ENCODE results near the gene SLC38A8.

The SLC38A8 gene

DNA sequence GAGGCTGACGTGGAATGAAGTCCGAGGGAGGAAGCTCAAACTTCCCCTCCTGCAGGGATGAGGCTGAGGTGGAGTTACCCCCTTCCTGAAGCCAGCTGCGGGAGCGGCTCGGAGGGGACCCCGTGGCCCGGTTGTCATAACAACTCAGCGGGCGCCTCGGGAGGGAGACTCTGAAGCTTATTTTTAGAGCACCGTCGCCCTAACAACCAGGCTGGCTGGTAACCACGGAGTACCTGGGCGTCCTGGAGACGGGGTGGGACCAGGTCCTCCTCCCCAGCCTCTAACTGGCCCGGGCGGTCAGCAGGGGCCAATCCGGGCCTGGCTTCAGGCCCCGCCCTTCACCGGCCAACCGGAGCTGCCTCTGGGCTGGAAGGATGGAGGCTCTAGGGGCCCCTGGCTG lies 46.8 kb downstream of the SLC38A8 start:
- H3K4me1 ChIP-seq (ENCODE audit: control insufficient read depth, insufficient read depth, low read length): no peaks in the 10 kb centered on the region
- H3K36me3 ChIP-seq (ENCODE audit: control insufficient read depth, insufficient read depth, low read length): no peaks in the 10 kb centered on the region
- no peak overlapping the region for H3K4me3 ChIP-seq (ENCODE audit: low read length)
- H3K27me3 ChIP-seq (ENCODE audit: control insufficient read depth, insufficient read depth, low read length): no peaks in the 10 kb centered on the region
- no peak overlapping the region for H3K9ac ChIP-seq (ENCODE audit: low read length)
- H3K27ac ChIP-seq (ENCODE audit: low read depth, low read length): no peak overlapping the region

DNA sequence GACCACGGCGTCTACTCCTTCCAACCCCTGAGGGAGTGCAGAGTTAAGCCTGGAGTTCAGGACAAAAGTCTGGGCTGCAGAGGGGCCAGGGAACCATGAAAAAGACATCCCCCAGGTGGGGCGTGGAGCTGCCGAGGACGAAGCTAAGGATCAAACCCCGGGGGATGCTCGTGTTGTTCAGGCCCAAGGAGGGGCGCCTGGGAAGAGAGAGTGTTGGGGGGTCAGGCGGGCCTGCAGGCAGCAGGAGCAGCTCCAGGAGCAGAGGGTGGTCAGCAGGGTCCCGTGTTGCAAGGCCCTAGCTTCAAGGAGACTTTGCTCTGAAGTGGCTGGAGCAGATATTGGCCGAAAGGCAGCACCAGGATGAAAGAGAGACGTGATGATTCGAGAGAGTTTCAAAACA lies 47.9 kb downstream of the SLC38A8 start:
- H3K27ac ChIP-seq (ENCODE audit: low read depth, low read length): no peak overlapping the region
- no peaks in the 10 kb centered on the region for H3K36me3 ChIP-seq (ENCODE audit: control insufficient read depth, insufficient read depth, low read length)
- no peak overlapping the region for H3K9ac ChIP-seq (ENCODE audit: low read length)
- no peak overlapping the region for H3K4me3 ChIP-seq (ENCODE audit: low read length)
- no peaks in the 10 kb centered on the region for H3K27me3 ChIP-seq (ENCODE audit: control insufficient read depth, insufficient read depth, low read length)
- no peaks in the 10 kb centered on the region for H3K4me1 ChIP-seq (ENCODE audit: control insufficient read depth, insufficient read depth, low read length)

DNA sequence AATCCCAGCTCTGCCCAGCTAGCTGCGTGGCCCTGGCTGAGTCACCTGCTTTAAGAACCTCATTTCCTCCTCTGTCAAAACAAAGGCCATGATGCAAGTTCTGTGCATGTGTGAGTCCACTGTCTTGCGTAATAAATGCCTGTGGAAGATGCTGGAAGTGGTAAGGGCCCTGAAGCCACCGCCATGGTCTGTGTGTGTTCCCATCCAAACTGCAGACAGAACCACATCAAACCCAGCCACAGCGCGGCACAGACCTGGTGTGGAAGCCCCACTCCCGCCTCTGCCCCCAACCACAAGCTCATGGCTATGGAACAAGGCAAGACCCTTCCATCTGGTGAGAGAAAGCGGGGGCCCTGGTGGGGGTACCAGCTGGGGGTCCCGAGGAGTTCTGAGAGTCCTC lies 48.5 kb downstream of the SLC38A8 start:
- Histone ChIP-seq H3K27me3 (ENCODE audit: control insufficient read depth, insufficient read depth, low read length) (peaks cover 3% of the 10 kb centered on the region), H3K9ac (ENCODE audit: low read length) (no peak overlapping the region), H3K4me3 (ENCODE audit: low read length) (no peak overlapping the region), H3K4me1 (ENCODE audit: control insufficient read depth, insufficient read depth, low read length) (no peaks in the 10 kb centered on the region), H3K36me3 (ENCODE audit: control insufficient read depth, insufficient read depth, low read length) (no peaks in the 10 kb centered on the region), H3K27ac (ENCODE audit: low read depth, low read length) (no peak overlapping the region)

DNA sequence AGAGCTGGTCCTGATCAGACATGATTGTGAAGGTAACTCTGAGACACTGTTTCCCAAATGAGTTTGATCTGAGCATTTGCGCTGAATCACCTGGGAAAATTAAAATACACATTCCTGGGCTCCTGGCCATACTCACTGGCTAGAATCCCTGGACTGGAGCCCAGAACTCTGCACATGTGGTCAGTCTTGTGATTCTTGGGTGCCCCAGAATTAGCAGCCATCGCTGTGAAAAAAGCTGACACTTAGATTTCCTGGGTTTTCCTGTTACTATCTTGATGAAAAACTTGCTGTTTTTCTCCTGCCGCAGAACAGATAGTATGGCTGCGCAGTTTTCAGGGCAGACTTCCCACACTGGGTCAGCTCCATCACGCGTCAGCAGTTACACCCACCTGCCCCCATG lies 50.0 kb downstream of the SLC38A8 start:
- H3K27me3 ChIP-seq (ENCODE audit: control insufficient read depth, insufficient read depth, low read length): peaks cover 4% of the 10 kb centered on the region
- no peak overlapping the region for H3K27ac ChIP-seq (ENCODE audit: low read depth, low read length)
- no peaks in the 10 kb centered on the region for H3K36me3 ChIP-seq (ENCODE audit: control insufficient read depth, insufficient read depth, low read length)
- H3K4me3 ChIP-seq (ENCODE audit: low read length): no peak overlapping the region
- H3K9ac ChIP-seq (ENCODE audit: low read length): no peak overlapping the region
- no peaks in the 10 kb centered on the region for H3K4me1 ChIP-seq (ENCODE audit: control insufficient read depth, insufficient read depth, low read length)

DNA sequence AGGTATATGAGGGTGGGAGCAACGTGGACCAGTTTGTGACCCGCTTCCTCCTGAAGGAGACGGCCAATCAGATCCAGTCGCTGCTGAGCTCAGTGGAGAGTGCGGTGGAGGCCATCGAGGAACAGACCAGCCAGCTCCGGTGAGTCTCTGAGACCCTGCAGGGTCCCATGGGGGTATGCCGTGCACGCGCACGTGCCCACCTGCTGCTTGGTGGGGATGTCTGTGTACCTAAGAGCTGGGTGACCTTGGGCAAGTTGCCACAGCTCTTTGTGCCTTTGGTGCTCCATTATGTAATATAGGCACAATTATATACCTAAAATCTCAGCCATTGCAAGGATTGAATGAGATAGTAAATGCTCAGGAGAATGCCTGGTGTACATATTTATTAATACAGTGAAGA lies 52.1 kb downstream of the SLC38A8 start:
- H3K27me3 ChIP-seq (ENCODE audit: control insufficient read depth, insufficient read depth, low read length): peaks cover 4% of the 10 kb centered on the region
- no peak overlapping the region for H3K9ac ChIP-seq (ENCODE audit: low read length)
- H3K36me3 ChIP-seq (ENCODE audit: control insufficient read depth, insufficient read depth, low read length): no peaks in the 10 kb centered on the region
- H3K4me1 ChIP-seq (ENCODE audit: control insufficient read depth, insufficient read depth, low read length): no peaks in the 10 kb centered on the region
- no peak overlapping the region for H3K27ac ChIP-seq (ENCODE audit: low read depth, low read length)
- no peak overlapping the region for H3K4me3 ChIP-seq (ENCODE audit: low read length)

DNA sequence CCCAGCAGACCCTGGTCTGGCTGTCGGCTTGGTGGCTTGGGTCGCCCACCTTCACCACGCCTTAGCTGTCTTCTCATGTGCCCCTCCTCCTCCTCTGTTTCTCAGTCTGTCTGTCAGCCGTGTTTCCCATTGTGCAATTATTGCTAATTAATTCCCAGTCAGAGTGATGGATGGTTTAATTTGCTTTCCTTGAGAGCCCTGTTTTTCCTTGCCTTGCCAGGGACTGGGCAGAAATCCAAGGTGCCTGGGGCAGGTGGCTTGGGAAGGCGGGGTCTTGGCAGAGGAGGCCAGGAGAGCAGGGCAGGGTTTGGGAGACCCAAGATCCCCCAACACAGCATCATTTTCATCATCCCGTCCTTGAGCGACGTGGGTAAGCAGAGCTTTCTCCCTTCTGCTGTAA lies 53.3 kb downstream of the SLC38A8 start:
- Histone ChIP-seq H3K36me3 (ENCODE audit: control insufficient read depth, insufficient read depth, low read length) (no peaks in the 10 kb centered on the region), H3K27ac (ENCODE audit: low read depth, low read length) (no peak overlapping the region), H3K4me3 (ENCODE audit: low read length) (no peak overlapping the region), H3K4me1 (ENCODE audit: control insufficient read depth, insufficient read depth, low read length) (no peaks in the 10 kb centered on the region), H3K9ac (ENCODE audit: low read length) (no peak overlapping the region), H3K27me3 (ENCODE audit: control insufficient read depth, insufficient read depth, low read length) (peaks cover 4% of the 10 kb centered on the region)

DNA sequence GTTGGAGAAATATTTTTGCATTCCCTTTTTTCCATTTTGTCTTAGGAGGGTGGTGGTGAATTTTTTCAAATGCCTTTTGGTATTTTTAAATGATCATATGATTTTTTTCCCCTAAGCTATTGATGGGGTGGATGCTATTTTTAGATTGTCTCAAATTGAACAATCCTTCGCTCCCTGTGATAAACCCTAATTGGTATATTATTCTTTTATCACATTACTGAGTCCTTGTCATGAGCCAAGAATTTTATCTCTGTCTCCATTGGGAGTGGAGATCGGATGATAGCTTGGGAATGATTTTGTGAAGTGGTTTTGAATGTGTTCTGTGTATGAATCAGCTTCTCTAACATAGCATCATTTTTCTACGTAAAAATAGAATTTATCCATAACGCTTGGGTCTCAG lies 59.1 kb downstream of the SLC38A8 start:
- H3K9ac ChIP-seq (ENCODE audit: low read length): no peak overlapping the region
- H3K4me1 ChIP-seq (ENCODE audit: control insufficient read depth, insufficient read depth, low read length): no peaks in the 10 kb centered on the region
- no peak overlapping the region for H3K27ac ChIP-seq (ENCODE audit: low read depth, low read length)
- no peaks in the 10 kb centered on the region for H3K27me3 ChIP-seq (ENCODE audit: control insufficient read depth, insufficient read depth, low read length)
- no peak overlapping the region for H3K4me3 ChIP-seq (ENCODE audit: low read length)
- H3K36me3 ChIP-seq (ENCODE audit: control insufficient read depth, insufficient read depth, low read length): no peaks in the 10 kb centered on the region

DNA sequence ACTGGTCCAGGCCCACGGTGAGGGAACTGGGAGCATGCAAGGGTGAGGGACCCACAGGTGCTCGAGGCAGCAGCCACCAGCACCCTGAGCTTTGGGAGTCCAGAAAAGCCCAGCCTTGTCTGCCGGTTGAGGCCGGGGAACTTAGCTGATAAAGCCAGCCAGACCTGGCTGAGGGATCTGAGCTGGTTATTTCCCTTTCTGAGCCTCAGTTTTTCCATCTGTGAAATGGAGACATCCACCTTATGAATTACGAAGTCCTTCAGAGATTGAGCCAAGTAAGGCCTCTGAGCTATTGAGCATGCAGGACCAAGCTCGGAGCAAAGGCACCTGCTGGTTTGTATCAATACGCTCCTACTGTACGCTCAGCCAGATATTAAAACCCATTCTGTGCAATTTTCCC lies 60.8 kb downstream of the SLC38A8 start:
- H3K27ac ChIP-seq (ENCODE audit: low read depth, low read length): no peak overlapping the region
- no peaks in the 10 kb centered on the region for H3K4me1 ChIP-seq (ENCODE audit: control insufficient read depth, insufficient read depth, low read length)
- no peaks in the 10 kb centered on the region for H3K27me3 ChIP-seq (ENCODE audit: control insufficient read depth, insufficient read depth, low read length)
- H3K4me3 ChIP-seq (ENCODE audit: low read length): no peak overlapping the region
- no peak overlapping the region for H3K9ac ChIP-seq (ENCODE audit: low read length)
- no peaks in the 10 kb centered on the region for H3K36me3 ChIP-seq (ENCODE audit: control insufficient read depth, insufficient read depth, low read length)

DNA sequence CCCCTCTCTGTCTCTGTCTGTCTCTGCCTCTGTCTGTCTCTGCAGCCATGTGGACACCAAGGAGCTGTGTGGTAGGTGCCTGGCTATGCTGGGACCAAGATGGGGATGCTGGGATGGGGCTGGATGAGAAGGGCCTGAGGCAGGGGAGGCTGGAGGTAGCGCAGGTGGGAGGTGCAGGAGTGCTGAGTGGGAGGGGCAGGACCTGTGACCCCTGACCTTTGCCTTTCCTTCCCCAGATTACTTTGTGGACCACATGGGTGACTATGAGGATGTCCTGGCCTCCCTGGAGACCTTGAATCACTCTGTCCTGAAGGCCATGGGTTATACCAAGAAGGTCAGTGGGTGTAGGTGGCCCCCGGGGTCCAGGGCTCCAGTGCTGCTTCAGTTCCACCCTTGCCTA lies 61.8 kb downstream of the SLC38A8 start:
- Histone ChIP-seq H3K27ac (ENCODE audit: low read depth, low read length) (no peak overlapping the region), H3K36me3 (ENCODE audit: control insufficient read depth, insufficient read depth, low read length) (no peaks in the 10 kb centered on the region), H3K4me1 (ENCODE audit: control insufficient read depth, insufficient read depth, low read length) (no peaks in the 10 kb centered on the region), H3K9ac (ENCODE audit: low read length) (no peak overlapping the region), H3K27me3 (ENCODE audit: control insufficient read depth, insufficient read depth, low read length) (no peaks in the 10 kb centered on the region), H3K4me3 (ENCODE audit: low read length) (no peak overlapping the region)

DNA sequence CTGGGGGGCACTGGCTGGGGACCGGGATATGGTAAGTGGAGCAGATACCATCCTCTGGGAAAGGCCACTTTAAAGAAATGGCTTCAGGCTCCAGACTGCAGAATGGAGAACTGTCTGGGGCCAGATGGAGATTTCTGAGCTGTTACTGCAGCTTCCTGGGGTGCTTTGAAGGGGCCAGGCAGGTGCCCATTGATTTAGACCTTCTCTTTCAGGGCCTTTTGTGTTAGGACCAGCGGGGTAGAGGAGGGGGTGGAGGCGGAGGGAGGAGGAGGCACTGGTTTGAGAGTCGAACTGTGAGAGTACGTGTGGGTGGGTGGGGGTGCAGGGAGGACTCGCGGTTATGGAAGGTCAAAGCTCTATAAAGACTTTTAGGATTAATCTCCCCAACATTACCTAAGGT lies 63.2 kb downstream of the SLC38A8 start:
- Histone ChIP-seq H3K27me3 (ENCODE audit: control insufficient read depth, insufficient read depth, low read length) (peaks cover 4% of the 10 kb centered on the region), H3K27ac (ENCODE audit: low read depth, low read length) (no peak overlapping the region), H3K4me1 (ENCODE audit: control insufficient read depth, insufficient read depth, low read length) (no peaks in the 10 kb centered on the region), H3K9ac (ENCODE audit: low read length) (no peak overlapping the region), H3K4me3 (ENCODE audit: low read length) (no peak overlapping the region), H3K36me3 (ENCODE audit: control insufficient read depth, insufficient read depth, low read length) (no peaks in the 10 kb centered on the region)

DNA sequence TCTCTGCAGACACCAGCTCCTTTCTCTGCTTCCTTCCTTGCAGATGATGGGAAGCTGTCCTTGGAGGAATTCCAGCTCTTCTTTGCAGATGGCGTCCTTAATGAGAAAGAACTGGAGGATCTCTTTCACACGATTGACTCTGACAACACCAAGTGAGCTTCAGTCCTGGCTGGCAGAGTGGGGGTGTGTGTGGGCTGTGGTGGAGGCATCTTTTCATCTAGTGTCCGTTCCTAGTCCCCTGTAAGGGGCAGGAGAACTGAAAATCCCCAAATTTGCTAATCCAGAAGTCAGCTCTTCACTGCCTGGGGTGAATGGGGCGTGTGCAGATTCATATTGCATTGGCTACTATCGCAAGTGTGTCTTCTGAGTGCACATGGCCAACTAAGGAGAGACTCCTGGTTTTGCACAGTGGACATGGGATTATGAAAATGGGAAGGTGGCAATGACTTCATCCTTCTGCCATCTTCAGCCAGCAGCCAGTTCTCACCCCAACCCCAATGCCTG lies 64.1 kb downstream of the SLC38A8 start:
- no peak overlapping the region for H3K4me3 ChIP-seq (ENCODE audit: low read length)
- H3K9ac ChIP-seq (ENCODE audit: low read length): no peak overlapping the region
- H3K36me3 ChIP-seq (ENCODE audit: control insufficient read depth, insufficient read depth, low read length): no peaks in the 10 kb centered on the region
- no peaks in the 10 kb centered on the region for H3K4me1 ChIP-seq (ENCODE audit: control insufficient read depth, insufficient read depth, low read length)
- no peak overlapping the region for H3K27ac ChIP-seq (ENCODE audit: low read depth, low read length)
- peaks cover 4% of the 10 kb centered on the region for H3K27me3 ChIP-seq (ENCODE audit: control insufficient read depth, insufficient read depth, low read length)

DNA sequence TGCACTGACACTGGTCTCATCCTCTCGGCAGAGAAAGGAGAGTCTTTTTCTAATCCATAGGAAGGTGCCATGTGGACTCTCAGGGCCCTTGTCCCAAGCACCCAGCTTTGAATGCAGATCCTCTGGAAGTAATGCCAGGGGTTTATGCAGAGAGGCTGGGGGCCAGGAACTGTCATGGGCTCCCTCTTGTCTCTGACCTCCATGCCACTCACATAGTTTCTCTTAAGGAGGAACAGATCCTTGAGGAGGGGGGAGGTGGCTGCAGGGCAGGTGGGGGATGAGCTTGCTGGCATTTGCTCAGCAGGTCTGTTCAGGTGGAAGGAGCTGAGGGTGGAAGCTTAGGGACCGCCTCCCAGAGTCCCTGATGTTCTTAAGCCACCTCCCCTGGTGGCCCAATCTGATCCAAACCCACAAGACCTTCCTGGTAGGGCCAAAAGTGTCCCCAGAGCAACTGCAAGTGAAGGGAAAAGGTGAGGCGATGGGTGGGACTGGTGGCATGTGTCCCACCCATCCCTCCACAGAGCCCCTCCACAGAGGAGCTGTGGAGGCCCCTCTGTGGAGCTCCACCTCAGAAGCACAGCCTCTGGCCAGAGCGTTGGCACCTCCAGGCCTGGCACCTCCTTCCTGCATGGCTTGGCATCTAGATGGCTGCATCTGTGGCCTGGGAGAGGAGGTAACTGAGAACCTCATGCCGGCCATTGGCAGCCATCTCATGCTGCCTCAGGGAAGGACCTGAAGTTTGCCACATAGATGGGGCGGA lies 65.4 kb downstream of the SLC38A8 start:
- no peak overlapping the region for H3K9ac ChIP-seq (ENCODE audit: low read length)
- H3K4me3 ChIP-seq (ENCODE audit: low read length): no peak overlapping the region
- H3K27ac ChIP-seq (ENCODE audit: low read depth, low read length): no peak overlapping the region
- no peaks in the 10 kb centered on the region for H3K36me3 ChIP-seq (ENCODE audit: control insufficient read depth, insufficient read depth, low read length)
- peaks cover 4% of the 10 kb centered on the region for H3K27me3 ChIP-seq (ENCODE audit: control insufficient read depth, insufficient read depth, low read length)
- no peaks in the 10 kb centered on the region for H3K4me1 ChIP-seq (ENCODE audit: control insufficient read depth, insufficient read depth, low read length)

DNA sequence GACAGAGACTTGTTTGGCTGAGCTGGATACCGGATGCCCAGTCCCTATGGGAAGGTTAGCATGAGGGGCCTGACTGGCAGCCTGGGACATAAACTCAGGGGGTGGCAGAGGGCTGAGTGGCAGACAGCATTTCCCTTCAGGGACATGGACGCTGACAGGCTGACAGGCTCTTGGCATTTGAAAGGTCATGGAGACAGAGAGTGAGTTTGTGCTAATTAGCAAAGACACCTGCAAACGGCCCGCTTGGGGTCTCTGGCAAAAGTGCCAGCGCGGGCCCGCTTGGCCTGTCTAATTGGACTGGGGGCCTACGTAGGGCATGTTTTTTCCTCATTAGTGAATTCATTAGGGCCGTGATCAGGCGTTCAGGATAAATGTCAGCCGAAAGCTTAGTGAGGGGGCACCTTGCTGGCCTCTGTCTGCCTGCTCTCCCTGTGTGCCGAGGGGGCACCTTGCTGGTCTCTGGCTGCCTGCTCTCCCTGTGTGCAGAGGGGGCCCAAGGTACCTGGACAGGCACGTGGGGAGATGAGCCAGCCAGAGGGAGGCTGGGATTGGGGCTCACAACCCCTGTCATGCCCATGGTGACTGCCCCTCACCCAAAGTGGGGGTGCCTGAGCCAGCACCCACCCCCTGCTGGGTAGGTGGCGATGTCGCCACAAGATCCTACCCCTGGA lies 66.9 kb downstream of the SLC38A8 start:
- no peak overlapping the region for H3K9ac ChIP-seq (ENCODE audit: low read length)
- H3K36me3 ChIP-seq (ENCODE audit: control insufficient read depth, insufficient read depth, low read length): no peaks in the 10 kb centered on the region
- peaks cover 4% of the 10 kb centered on the region for H3K27me3 ChIP-seq (ENCODE audit: control insufficient read depth, insufficient read depth, low read length)
- no peak overlapping the region for H3K4me3 ChIP-seq (ENCODE audit: low read length)
- no peak overlapping the region for H3K27ac ChIP-seq (ENCODE audit: low read depth, low read length)
- no peaks in the 10 kb centered on the region for H3K4me1 ChIP-seq (ENCODE audit: control insufficient read depth, insufficient read depth, low read length)
